HepG2 (cell line): ENCODE results near the gene VEZF1. TPM values are rescaled to one million over a fixed set of nuclear protein-coding genes. Genes with fewer than 3 reads are reported as not detected.

Experiments used
- ASH2L ChIP-seq: fragments of 300-600, 200-600 bp; sonication (generic); IDR thresholded peaks from 2 replicates; pipeline ENCODE4 v1.7.0; 2017; ENCODE audit warnings: low read depth, mild to moderate bottlenecking, moderate library complexity, mixed read lengths, low read length; ENCODE audit not compliant: insufficient read length
- HMG20B ChIP-seq: conservative IDR thresholded peaks from 2 replicates; pipeline ENCODE4 v1.6.1; 2016; ENCODE audit warnings: missing genetic modification reagents, missing compliant biosample characterization
- KDM6A ChIP-seq: IDR thresholded peaks from 2 replicates; pipeline ENCODE4 v1.6.1; 2016; ENCODE audit warnings: low read depth
- KLF13 ChIP-seq: sonication (generic); formaldehyde crosslinking; IDR thresholded peaks from 2 replicates; pipeline ENCODE4 v1.4.0; 2020; ENCODE audit warnings: mild to moderate bottlenecking, missing genetic modification reagents
- MED8 ChIP-seq: sonication (generic); formaldehyde crosslinking; IDR thresholded peaks from 2 replicates; pipeline ENCODE4 v1.8.1; 2023; ENCODE audit warnings: mild to moderate bottlenecking, missing genetic modification reagents; ENCODE audit not compliant: insufficient replicate concordance
- MEIS1 ChIP-seq: sonication (generic); formaldehyde crosslinking; IDR thresholded peaks from 2 replicates; pipeline ENCODE4 v1.9.0; 2021; ENCODE audit warnings: mild to moderate bottlenecking, missing genetic modification reagents, moderate library complexity, borderline replicate concordance
- SIN3A ChIP-seq: IDR thresholded peaks from 2 replicates; pipeline ENCODE4 v1.6.1; 2011; ENCODE audit warnings: low read depth, mild to moderate bottlenecking, control low read depth, low read length, borderline replicate concordance
- SKI ChIP-seq: fragments of 450-650 bp; IDR thresholded peaks from one replicate; pipeline ENCODE4 v1.6.1; 2018; ENCODE audit warnings: mild to moderate bottlenecking; ENCODE audit not compliant: partially characterized antibody
- SMAD9 ChIP-seq: sonication (generic); formaldehyde crosslinking; IDR thresholded peaks from 2 replicates; pipeline ENCODE4 v1.5.1; 2020; ENCODE audit warnings: mild to moderate bottlenecking, missing genetic modification reagents
- THAP11 ChIP-seq: IDR thresholded peaks from 2 replicates; pipeline ENCODE4 v1.6.1; 2016; ENCODE audit warnings: missing biosample characterization, missing genetic modification reagents
- XRCC5 ChIP-seq: fragments of 200-400 bp; formaldehyde crosslinking; optimal IDR thresholded peaks from 2 replicates; pipeline ENCODE3; 2017; ENCODE audit warnings: mild to moderate bottlenecking, low read length
- ZNF282 ChIP-seq: fragments of 450-650 bp; IDR thresholded peaks from 2 replicates; pipeline ENCODE4 v1.6.1; 2018; ENCODE audit not compliant: partially characterized antibody
- ZNF335 ChIP-seq: sonication (generic); formaldehyde crosslinking; IDR thresholded peaks from 2 replicates; pipeline ENCODE4 v1.4.0; 2020; ENCODE audit warnings: missing genetic modification reagents
- ZNF446 ChIP-seq: sonication (generic); formaldehyde crosslinking; IDR thresholded peaks from 2 replicates; pipeline ENCODE4 v1.5.0; 2020; ENCODE audit warnings: mild to moderate bottlenecking, missing genetic modification reagents
- ZNF460 ChIP-seq: sonication (generic); formaldehyde crosslinking; IDR thresholded peaks from 2 replicates; pipeline ENCODE4 v1.5.1; 2020; ENCODE audit warnings: missing genetic modification reagents, mild to moderate bottlenecking, borderline replicate concordance
- ZNF484 ChIP-seq: sonication (generic); formaldehyde crosslinking; IDR thresholded peaks from 2 replicates; pipeline ENCODE4 v1.5.1; 2020; ENCODE audit warnings: mild to moderate bottlenecking, low read depth, missing genetic modification reagents, borderline replicate concordance
- ZNF496 ChIP-seq: sonication (generic); formaldehyde crosslinking; IDR thresholded peaks from 2 replicates; pipeline ENCODE4 v1.8.1; 2023; ENCODE audit warnings: mild to moderate bottlenecking, moderate library complexity, missing genetic modification reagents; ENCODE audit not compliant: insufficient replicate concordance
- ZNF577 ChIP-seq: sonication (generic); formaldehyde crosslinking; IDR thresholded peaks from 2 replicates; pipeline ENCODE4 v1.4.0; 2020; ENCODE audit warnings: mild to moderate bottlenecking, low read depth, missing genetic modification reagents, borderline replicate concordance
- ZNF75D ChIP-seq: sonication (generic); formaldehyde crosslinking; IDR thresholded peaks from 2 replicates; pipeline ENCODE4 v1.8.1; 2023; ENCODE audit warnings: missing genetic modification reagents, mild to moderate bottlenecking, borderline replicate concordance
- ZSCAN22 ChIP-seq: sonication (generic); formaldehyde crosslinking; IDR thresholded peaks from 2 replicates; pipeline ENCODE4 v1.4.0; 2020; ENCODE audit warnings: mild to moderate bottlenecking, missing genetic modification reagents
- ZSCAN31 ChIP-seq: sonication (generic); formaldehyde crosslinking; IDR thresholded peaks from 2 replicates; pipeline ENCODE4 v1.5.0; 2020; ENCODE audit warnings: low read depth, mild to moderate bottlenecking, missing genetic modification reagents
- ZSCAN9 ChIP-seq: IDR thresholded peaks from 2 replicates; pipeline ENCODE4 v1.6.1; 2016; ENCODE audit warnings: borderline replicate concordance
- polyA plus RNA-seq, 8 experiments: library from polyadenylated mRNA; depleted of rRNA in 3 of 8; stranded (reverse) in 7 of 8; unstranded in 1 of 8; fragments of >200 nt; fragmentation: Illumina TruSeq in 4 of 8; extraction: Trizol in 4 of 8; gene quantifications; 2 replicates each; pipeline versions ENCODE4 v1.2.1 to v1.2.3, GENCODE V29; 2011 to 2016; ENCODE audit warnings: low read depth in 4 of 8, missing spikeins in 1 of 8, mixed read lengths in 1 of 8; ENCODE audit not compliant: insufficient read depth in 1 of 8
- total RNA-seq, 5 experiments: library from RNA; depleted of rRNA; stranded (reverse); fragments of >200 nt; fragmentation: Illumina TruSeq; extraction: Trizol; gene quantifications; 2 replicates each; pipeline ENCODE4 v1.2.3, GENCODE V29; 2016; ENCODE audit warnings: low read depth in 1 of 5
- TF ChIP-seq, protein P1 (sequence below): IDR thresholded peaks from 2 replicates; pipeline ENCODE4 v1.6.1; 2016; ENCODE audit warnings: low read depth, borderline replicate concordance
- TF ChIP-seq, protein P2 (sequence below): IDR thresholded peaks from 2 replicates; pipeline ENCODE4 v1.6.1; 2016; ENCODE audit warnings: low read depth, control low read depth
- TF ChIP-seq, protein P3 (sequence below): IDR thresholded peaks from 2 replicates; pipeline ENCODE4 v1.6.1; 2016; ENCODE audit warnings: missing compliant biosample characterization, missing genetic modification reagents, borderline replicate concordance
- TF ChIP-seq, protein P4 (sequence below): sonication (generic); IDR thresholded peaks from 2 replicates; pipeline ENCODE4 v1.6.1; 2016; ENCODE audit warnings: low read depth, borderline replicate concordance

Gene VEZF1
- total and polyA plus RNA-seq, 2 of the 13 experiments (the other 11 are each of a cell fraction or from before 2014, with no cell fraction given), result 45.9 to 49.7 TPM

DNA sequence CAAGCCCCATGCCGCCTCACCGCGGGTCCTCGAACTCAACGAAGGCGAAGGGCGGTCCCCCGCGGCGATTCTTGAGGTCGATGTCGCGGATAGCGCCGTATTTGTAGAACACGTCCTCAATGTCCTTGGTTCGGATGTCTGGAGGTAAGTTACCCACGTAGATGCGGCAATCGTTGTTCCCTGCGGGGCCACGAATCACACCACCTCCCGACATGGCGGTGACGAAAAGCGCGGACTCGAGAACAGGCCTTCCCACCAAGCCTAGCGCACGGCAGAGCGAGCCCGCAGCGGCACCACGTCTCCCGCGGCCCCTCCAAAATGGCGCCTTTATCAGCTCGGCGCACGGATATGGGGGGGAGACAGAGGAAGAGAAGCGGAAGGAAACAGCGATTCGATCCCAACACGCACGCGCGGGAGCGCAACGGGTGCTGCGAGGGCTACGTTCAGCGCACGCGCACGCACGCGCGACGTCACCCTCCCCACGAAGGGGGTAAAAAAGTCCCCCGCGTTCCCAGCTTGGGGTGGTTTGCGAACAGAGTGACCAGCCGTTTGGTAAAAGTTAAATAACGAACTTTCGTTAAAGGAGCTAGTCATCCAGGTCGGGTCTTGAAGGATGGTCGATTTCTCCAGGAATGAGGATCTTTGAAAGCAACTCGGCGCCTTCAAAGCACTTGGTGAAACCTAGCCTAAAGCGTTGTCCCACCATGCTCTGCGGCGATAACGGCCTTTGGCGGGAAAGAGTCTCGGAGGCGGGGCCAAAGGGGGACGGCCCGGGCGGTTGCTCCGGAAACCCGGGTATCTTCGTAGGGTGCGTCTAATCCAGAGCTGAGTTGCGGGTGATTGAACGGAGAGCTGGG is 19.1 kb upstream of the VEZF1 start, which contains the start of gene SRSF1 (continued):
- TF ChIP-seq XRCC5 (peak; percentile 71), ZNF484 (CRISPR knock-in tag) (peak; percentile 19; the same call in 1 of the 2 replicates), ZNF335 (CRISPR knock-in tag) (peak; percentile 71), ZNF446 (CRISPR knock-in tag) (peak; percentile 5; the same call in 1 of the 2 replicates), ZNF496 (CRISPR knock-in tag) (no peak), SIN3A (peak; percentile 81; the same call in 1 of the 2 replicates), ZNF460 (CRISPR knock-in tag) (peak; percentile 59; the same call in 1 of the 2 replicates), KDM6A (no peak), ZSCAN9 (CRISPR knock-in tag) (peak; percentile 78; the same call in 1 of the 2 replicates), SMAD9 (peak; percentile 87; the same call in 1 of the 2 replicates), KLF13 (CRISPR knock-in tag) (peak; percentile 87), ZSCAN31 (CRISPR knock-in tag) (peak; percentile 96), SKI (peak; percentile 26), ZNF577 (CRISPR knock-in tag) (no peak; the same call in none of the 2 replicates), ASH2L (peak; percentile 96), ZSCAN22 (CRISPR knock-in tag) (0 out of 2 replicates have a peak, but pooled peaks have one; percentile 82), ZNF75D (CRISPR knock-in tag) (no peak), HMG20B (CRISPR knock-in tag) (0 out of 2 replicates have a peak, but pooled peaks have one; percentile 11), MED8 (CRISPR knock-in tag) (peak; percentile 70), THAP11 (peak; percentile 92), ZNF282 (no peak), MEIS1 (peak; percentile 96)
- TF ChIP-seq, protein P1, sequence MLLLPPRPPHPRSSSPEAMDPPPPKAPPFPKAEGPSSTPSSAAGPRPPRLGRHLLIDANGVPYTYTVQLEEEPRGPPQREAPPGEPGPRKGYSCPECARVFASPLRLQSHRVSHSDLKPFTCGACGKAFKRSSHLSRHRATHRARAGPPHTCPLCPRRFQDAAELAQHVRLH (CRISPR knock-in tag), result peak; percentile 94; the same call in 1 of the 2 replicates
- TF ChIP-seq, protein P2, sequence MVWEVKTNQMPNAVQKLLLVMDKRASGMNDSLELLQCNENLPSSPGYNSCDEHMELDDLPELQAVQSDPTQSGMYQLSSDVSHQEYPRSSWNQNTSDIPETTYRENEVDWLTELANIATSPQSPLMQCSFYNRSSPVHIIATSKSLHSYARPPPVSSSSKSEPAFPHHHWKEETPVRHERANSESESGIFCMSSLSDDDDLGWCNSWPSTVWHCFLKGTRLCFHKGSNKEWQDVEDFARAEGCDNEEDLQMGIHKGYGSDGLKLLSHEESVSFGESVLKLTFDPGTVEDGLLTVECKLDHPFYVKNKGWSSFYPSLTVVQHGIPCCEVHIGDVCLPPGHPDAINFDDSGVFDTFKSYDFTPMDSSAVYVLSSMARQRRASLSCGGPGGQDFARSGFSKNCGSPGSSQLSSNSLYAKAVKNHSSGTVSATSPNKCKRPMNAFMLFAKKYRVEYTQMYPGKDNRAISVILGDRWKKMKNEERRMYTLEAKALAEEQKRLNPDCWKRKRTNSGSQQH (CRISPR knock-in tag), result peak; percentile 93
- TF ChIP-seq, protein P3, sequence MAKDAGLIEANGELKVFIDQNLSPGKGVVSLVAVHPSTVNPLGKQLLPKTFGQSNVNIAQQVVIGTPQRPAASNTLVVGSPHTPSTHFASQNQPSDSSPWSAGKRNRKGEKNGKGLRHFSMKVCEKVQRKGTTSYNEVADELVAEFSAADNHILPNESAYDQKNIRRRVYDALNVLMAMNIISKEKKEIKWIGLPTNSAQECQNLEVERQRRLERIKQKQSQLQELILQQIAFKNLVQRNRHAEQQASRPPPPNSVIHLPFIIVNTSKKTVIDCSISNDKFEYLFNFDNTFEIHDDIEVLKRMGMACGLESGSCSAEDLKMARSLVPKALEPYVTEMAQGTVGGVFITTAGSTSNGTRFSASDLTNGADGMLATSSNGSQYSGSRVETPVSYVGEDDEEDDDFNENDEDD (CRISPR knock-in tag), result peak; percentile 98
- TF ChIP-seq, protein P4, sequence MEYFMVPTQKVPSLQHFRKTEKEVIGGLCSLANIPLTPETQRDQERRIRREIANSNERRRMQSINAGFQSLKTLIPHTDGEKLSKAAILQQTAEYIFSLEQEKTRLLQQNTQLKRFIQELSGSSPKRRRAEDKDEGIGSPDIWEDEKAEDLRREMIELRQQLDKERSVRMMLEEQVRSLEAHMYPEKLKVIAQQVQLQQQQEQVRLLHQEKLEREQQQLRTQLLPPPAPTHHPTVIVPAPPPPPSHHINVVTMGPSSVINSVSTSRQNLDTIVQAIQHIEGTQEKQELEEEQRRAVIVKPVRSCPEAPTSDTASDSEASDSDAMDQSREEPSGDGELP, result peak; percentile 0; the same call in 1 of the 2 replicates
